Naive thymus-derived CD8-positive, alpha-beta T cell (primary cell): ENCODE results near the gene PCNX2. TPM values are rescaled to one million over a fixed set of nuclear protein-coding genes. Genes with fewer than 3 reads are reported as not detected.
"Not testable (repeated sequence)": the region's sequence is repeated elsewhere in the genome, so short reads cannot be mapped to it uniquely, and the experiment has no call there.

Source experiments
- ATAC-seq, 2 donors: fragments of 150-1000 bp; cut with Tn5 transposase in 1 of 2; sonication (Bioruptor Pico), chemical (Tn5 transposase) in 1 of 2; 1 replicate in 1 of 2; 2 replicates in 1 of 2; pipeline ENCODE4 v1.10.0; 2021; ENCODE audit warnings: mild to moderate bottlenecking in 2 of 2, moderate library complexity in 2 of 2
- POLR2A ChIA-PET: fragments of 350-600 bp; sonication (Branson Sonifier 250); formaldehyde crosslinking; loops from one replicate; lab custom pipeline; 2021; ENCODE audit warnings: antibody characterized with exemption; lab: Charles Lee
- DNase-seq, 10 donors: peaks; one replicate each; pipeline versions ENCODE4 v3.0.0 to v3.0.0-alpha.2; 2020 to 2022
- H3K27ac Mint-ChIP-seq, 10 donors: one replicate each; pipeline ENCODE4 v1.8.0; 2020 to 2022; ENCODE audit warnings: mild to moderate bottlenecking in 10 of 10, mixed read lengths in 10 of 10, moderate library complexity in 4 of 10, inconsistent platforms in 1 of 10
- H3K27me3 Mint-ChIP-seq, 5 donors: one replicate each; pipeline ENCODE4 v1.8.0; 2021 to 2022; ENCODE audit warnings: mixed read lengths in 5 of 5
- H3K36me3 Mint-ChIP-seq, 3 donors: one replicate each; pipeline ENCODE4 v1.8.0; 2020 to 2022; ENCODE audit warnings: mixed read lengths in 3 of 3, mild to moderate bottlenecking in 2 of 3, inconsistent platforms in 1 of 3
- H3K4me1 Mint-ChIP-seq, 4 donors: one replicate each; pipeline ENCODE4 v1.8.0; 2021 to 2022; ENCODE audit warnings: mixed read lengths in 4 of 4
- H3K4me3 Mint-ChIP-seq, 10 donors: one replicate each; pipeline ENCODE4 v1.8.0; 2020 to 2022; ENCODE audit warnings: mild to moderate bottlenecking in 10 of 10, mixed read lengths in 10 of 10, moderate library complexity in 6 of 10, inconsistent platforms in 1 of 10
- H3K9me3 Mint-ChIP-seq, 9 donors: one replicate each; pipeline ENCODE4 v1.8.0; 2020 to 2022; ENCODE audit warnings: mixed read lengths in 9 of 9, mild to moderate bottlenecking in 3 of 9, inconsistent platforms in 1 of 9, moderate library complexity in 1 of 9
- polyA plus RNA-seq, 3 donors: library from polyadenylated mRNA; unstranded; fragments of 300-500 nt; fragmentation: Illumina TruSeq; gene quantifications; one replicate each; pipeline ENCODE4 v1.2.3, GENCODE V29; 2021
- total RNA-seq, 8 experiments: library from RNA in 2 of 8; stranded (reverse) in 2 of 8; gene quantifications; one replicate each; pipeline ENCODE4 v1.2.3 and lab custom pipeline; 2021 to 2026

PCNX2 gene
- total and polyA plus RNA-seq, 5 experiments from 2014 or later: 2.2 to 54.8 (median 6.9) TPM

DNA sequence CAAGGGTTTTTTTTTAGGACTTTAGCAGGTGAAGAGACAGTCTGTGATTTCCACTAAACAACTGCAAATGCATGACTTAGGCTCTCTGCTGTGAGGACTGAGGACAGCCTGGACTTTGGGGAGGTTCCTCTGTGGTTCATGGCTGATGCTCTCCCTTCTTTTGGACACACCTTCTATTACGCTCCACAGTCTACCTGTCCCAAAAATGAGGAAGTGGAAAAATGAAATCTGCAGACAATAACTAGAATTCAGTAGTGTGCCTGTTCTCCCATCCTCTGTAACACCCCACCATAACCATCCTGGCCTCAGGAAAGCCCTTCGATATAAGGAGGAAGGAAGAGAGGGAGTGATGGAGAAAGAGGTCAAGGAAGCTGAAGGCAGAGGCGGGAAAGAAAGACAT, 276.4 kb downstream of the PCNX2 start:
- DNase-seq (no peak), ATAC-seq (no peak)
- POLR2A ChIA-PET: no interaction called here
- no peak overlapping the region for H3K4me3 Mint-ChIP-seq
- H3K9me3 Mint-ChIP-seq: no peaks in the 10 kb centered on the region
- H3K4me1 Mint-ChIP-seq: peaks cover 0 to 8% (median 0%) of the 10 kb centered on the region in 4 donors
- H3K27me3 Mint-ChIP-seq: no peaks in the 10 kb centered on the region
- H3K27ac Mint-ChIP-seq: no peak overlapping the region
- peaks cover 13 to 43% (median 39%) of the 10 kb centered on the region in 3 donors for H3K36me3 Mint-ChIP-seq

DNA sequence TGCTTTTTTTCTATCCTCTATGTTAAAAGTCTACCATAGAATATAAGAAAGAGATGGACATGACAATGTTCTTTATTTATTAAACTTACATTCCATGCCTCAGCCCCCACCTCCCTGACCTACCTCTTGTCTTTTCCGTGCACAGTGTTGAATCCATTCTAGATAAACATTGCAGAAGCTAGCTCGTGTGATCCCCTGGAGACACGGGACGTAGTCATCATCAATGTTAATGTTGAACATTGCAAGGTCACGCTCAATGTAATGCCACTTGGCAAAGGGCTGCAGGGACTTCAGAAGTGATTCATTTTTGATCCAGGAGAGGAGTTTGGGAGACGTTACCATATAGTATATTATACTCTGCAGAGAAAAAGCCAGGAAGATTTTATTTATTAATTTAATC, 278.7 kb downstream of the PCNX2 start:
- Mint-ChIP-seq H3K27ac (peak overlapping the region in 1 of 10 donors; percentile 23), H3K4me1 (peaks cover 0 to 4% (median 0%) of the 10 kb centered on the region in 4 donors), H3K9me3 (no peaks in the 10 kb centered on the region), H3K36me3 (peaks cover 18 to 61% (median 52%) of the 10 kb centered on the region in 3 donors), H3K4me3 (no peak overlapping the region), H3K27me3 (no peaks in the 10 kb centered on the region)
- DNase-seq (no peak), ATAC-seq (no peak)
- POLR2A ChIA-PET: no interaction called here

DNA sequence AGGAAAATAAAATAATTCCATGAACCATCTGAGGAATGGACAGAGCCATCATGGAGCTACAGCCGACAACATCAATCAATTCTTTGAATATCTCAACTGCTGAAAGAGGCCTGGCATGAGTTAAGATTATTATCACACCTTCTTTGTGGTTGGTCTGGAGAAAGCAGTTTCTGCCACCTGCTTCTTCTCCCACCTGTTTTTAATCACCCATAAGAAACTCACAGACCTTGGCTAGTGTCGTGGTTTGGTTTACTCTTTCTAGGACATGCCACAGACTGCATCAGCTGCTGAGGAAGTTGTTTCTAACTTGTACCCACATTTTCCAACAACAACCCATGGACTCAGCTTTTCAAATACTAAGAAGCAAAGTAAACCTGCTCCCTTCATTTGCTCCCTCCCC, 279.6 kb downstream of the PCNX2 start:
- H3K36me3 Mint-ChIP-seq: peaks cover 18 to 61% (median 54%) of the 10 kb centered on the region in 3 donors
- no peak overlapping the region for H3K27ac Mint-ChIP-seq
- peaks cover 0 to 4% (median 0%) of the 10 kb centered on the region in 4 donors for H3K4me1 Mint-ChIP-seq
- no peaks in the 10 kb centered on the region for H3K27me3 Mint-ChIP-seq
- POLR2A ChIA-PET: interaction anchor here (0.7 kb wide), 1 partner anchor 1249 kb away, joined by 3 read pairs; no protein-coding TSS in a partner anchor
- DNase-seq (no peak), ATAC-seq (no peak)
- no peaks in the 10 kb centered on the region for H3K9me3 Mint-ChIP-seq
- no peak overlapping the region for H3K4me3 Mint-ChIP-seq

DNA sequence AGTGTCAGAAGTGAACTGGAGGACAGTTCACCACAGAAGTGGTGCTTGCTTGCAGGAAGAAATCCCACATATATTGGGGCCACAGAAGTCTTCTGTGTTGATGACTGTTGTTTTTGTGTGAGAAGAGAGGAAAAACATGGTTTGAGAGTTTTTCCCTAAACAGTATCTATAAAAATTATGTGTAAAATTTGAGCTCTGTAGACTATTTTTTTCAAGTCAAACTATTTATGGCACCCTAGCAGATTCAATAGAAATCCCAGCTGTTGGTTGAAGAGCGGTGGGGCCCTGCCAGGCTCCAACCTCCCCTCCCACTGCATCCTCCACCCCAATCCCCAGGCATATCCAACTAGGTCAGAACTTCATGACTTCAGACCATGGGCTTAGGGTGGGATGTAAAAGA, 283.5 kb downstream of the PCNX2 start:
- peaks cover 5 to 53% (median 52%) of the 10 kb centered on the region in 3 donors for H3K36me3 Mint-ChIP-seq
- POLR2A ChIA-PET: no interaction called here
- DNase-seq (no peak), ATAC-seq (no peak)
- H3K9me3 Mint-ChIP-seq: no peaks in the 10 kb centered on the region
- no peaks in the 10 kb centered on the region for H3K27me3 Mint-ChIP-seq
- H3K4me3 Mint-ChIP-seq: no peak overlapping the region
- H3K27ac Mint-ChIP-seq: no peak overlapping the region
- H3K4me1 Mint-ChIP-seq: peaks cover 0 to 2% (median 0%) of the 10 kb centered on the region in 4 donors

DNA sequence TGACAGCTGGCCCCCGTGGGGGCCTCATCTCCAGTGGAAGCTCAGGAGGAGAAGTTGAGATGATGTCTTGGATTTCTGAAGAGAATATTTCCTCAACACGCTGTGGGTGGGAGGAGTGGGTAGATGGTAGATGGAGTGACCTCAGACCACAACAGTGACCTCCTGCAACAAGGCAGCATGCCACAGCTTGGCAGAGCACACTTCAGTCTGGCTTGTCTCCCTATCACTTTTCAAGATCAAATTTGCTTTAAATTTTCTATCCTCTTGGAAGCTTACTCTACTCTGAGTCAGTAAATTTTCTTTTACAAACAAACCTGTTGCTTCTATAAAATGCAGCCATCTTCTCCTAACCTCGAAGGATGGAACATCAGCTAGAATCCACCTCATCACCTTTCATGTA, 285.4 kb downstream of the PCNX2 start:
- DNase-seq: no peak
- no peaks in the 10 kb centered on the region for H3K9me3 Mint-ChIP-seq
- H3K36me3 Mint-ChIP-seq: peaks cover 5 to 55% (median 43%) of the 10 kb centered on the region in 3 donors
- H3K4me1 Mint-ChIP-seq: peaks cover 0 to 2% (median 0%) of the 10 kb centered on the region in 4 donors
- ATAC-seq: no peak
- H3K27ac Mint-ChIP-seq: no peak overlapping the region
- POLR2A ChIA-PET: no interaction called here
- H3K27me3 Mint-ChIP-seq: no peaks in the 10 kb centered on the region
- no peak overlapping the region for H3K4me3 Mint-ChIP-seq

DNA sequence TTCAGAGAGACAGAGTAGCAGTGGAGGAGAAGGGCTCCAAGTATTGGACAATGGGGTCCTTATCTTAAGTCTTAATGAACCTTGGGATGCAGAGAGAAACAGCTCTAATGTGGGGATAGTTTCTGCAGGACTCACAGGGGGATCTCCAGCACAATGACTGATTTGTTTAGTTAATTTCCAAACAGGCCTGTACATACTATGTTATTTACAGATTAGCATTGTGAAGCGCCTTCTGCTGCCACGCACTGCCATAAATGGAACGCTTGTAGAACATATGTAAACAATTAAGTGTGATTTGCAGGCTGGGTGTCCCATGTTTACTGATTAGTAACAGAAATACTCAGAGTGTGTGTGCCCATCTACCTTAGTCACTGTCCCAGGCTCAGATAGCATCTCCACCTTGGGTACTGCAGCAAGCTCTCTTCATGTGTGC, 289.0 kb downstream of the PCNX2 start:
- Mint-ChIP-seq H3K4me1 (peaks cover 0 to 2% (median 0%) of the 10 kb centered on the region in 4 donors), H3K4me3 (no peak overlapping the region)

DNA sequence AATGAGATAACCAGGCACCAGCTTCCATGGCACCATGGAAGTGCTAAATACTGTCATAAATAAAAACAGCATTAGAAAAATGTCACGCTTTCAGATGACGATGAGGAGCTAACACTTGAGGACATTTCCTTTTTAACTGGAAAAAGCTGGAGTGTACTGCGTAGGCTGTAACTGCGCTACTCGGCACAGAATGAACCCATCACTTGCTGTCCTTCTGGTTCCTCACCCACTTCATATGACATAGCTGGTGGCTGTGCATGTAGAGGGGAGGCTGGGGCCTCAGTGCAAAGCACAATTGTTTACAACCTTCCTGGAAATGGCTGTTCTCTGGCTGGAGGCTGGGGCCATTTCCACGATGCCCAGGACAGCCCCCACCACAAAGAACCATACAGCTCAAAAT, 289.4 kb downstream of the PCNX2 start:
- H3K4me1 Mint-ChIP-seq: peaks cover 0 to 2% (median 0%) of the 10 kb centered on the region in 4 donors
- H3K36me3 Mint-ChIP-seq: peaks cover 0 to 45% (median 32%) of the 10 kb centered on the region in 3 donors
- POLR2A ChIA-PET: no interaction called here
- no peak overlapping the region for H3K4me3 Mint-ChIP-seq
- ATAC-seq (no peak), DNase-seq (no peak)
- H3K27me3 Mint-ChIP-seq: no peaks in the 10 kb centered on the region
- peaks cover 0 to 4% (median 0%) of the 10 kb centered on the region in 9 donors for H3K9me3 Mint-ChIP-seq
- H3K27ac Mint-ChIP-seq: no peak overlapping the region

More for the DNA sequence above, 289.0 kb downstream of the PCNX2 start:
- Mint-ChIP-seq H3K36me3 (peaks cover 0 to 45% (median 32%) of the 10 kb centered on the region in 3 donors), H3K9me3 (peaks cover 0 to 4% (median 0%) of the 10 kb centered on the region in 9 donors), H3K27me3 (no peaks in the 10 kb centered on the region), H3K27ac (no peak overlapping the region)
- DNase-seq (no peak), ATAC-seq (no peak)
- POLR2A ChIA-PET: no interaction called here

DNA sequence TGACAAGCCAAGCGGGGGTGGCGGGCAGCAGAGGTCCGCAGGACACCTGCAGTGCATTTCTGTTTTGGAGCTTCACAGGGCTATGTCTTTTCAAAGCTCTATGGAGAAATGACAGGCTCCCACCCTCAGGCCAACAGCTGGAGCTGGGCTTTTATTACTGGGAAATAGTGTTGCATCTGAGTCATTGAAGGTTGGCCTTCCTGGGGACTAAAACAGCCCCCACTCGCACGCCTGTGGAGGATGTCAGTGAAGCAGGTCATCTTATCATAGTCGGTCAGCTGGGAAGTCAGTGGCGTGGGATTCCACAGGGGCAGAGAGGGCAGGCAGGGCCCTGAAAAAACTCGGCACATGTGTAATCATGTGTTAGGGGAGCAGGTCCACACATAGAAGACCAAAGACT, 289.8 kb downstream of the PCNX2 start:
- no peak for DNase-seq
- H3K27ac Mint-ChIP-seq: no peak overlapping the region
- peaks cover under 1 to 46% (median 32%) of the 10 kb centered on the region in 3 donors for H3K36me3 Mint-ChIP-seq
- no peaks in the 10 kb centered on the region for H3K27me3 Mint-ChIP-seq
- H3K4me3 Mint-ChIP-seq: no peak overlapping the region
- ATAC-seq: no peak
- POLR2A ChIA-PET: no interaction called here
- H3K4me1 Mint-ChIP-seq: peaks cover 0 to 2% (median 0%) of the 10 kb centered on the region in 4 donors
- H3K9me3 Mint-ChIP-seq: peaks cover 0 to 4% (median 0%) of the 10 kb centered on the region in 9 donors

DNA sequence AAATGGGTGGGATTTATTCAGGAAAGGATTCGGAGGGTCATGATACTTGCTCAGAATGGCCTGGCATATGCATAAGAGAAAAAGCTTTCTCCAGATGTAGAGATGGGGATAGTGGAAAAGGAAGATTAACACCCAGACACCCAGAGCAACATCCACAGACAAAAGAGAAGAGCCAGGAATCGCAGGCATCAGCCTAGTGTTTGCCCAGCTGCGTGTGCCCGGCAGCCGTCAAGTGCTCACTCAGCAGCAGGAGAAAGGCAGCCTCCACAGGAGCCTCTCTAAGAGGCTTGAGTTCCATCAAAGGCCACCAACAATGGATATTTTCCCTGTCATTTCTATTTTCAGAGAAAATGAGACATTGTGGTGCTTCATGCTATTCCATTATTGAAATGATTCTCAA, 290.4 kb downstream of the PCNX2 start:
- POLR2A ChIA-PET: no interaction called here
- Mint-ChIP-seq H3K27ac (peak overlapping the region in 1 of 10 donors; percentile 24), H3K4me1 (peaks cover 0 to 2% (median 0%) of the 10 kb centered on the region in 4 donors), H3K36me3 (peaks cover 5 to 51% (median 36%) of the 10 kb centered on the region in 3 donors), H3K9me3 (peaks cover 0 to 4% (median 0%) of the 10 kb centered on the region in 9 donors), H3K27me3 (no peaks in the 10 kb centered on the region), H3K4me3 (no peak overlapping the region)
- DNase-seq: no peak
- ATAC-seq: no peak

DNA sequence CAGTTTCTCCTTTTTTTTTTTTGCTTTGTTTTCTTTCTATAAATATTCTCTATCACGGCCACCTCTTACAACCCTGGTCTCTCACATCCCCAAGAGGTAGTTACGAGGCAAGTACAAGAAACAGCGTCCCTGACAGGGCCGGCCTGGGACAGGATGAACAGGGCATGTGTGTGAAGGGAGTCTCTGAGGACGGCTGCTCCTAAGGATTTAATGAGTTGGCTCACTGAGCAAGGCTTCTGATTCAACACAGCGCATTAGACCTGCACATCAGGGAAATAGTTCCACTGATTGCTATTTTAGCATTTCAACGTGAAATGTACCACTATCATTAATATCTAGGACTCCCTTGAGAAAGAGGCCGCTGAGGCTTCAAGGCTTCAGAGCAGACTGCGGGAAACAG, 291.1 kb downstream of the PCNX2 start:
- H3K36me3 Mint-ChIP-seq: peaks cover 5 to 56% (median 43%) of the 10 kb centered on the region in 3 donors
- no peak for ATAC-seq
- H3K4me1 Mint-ChIP-seq: peaks cover 0 to 2% (median 0%) of the 10 kb centered on the region in 4 donors
- no peak overlapping the region for H3K4me3 Mint-ChIP-seq
- H3K9me3 Mint-ChIP-seq: peaks cover 0 to 4% (median 0%) of the 10 kb centered on the region in 9 donors
- POLR2A ChIA-PET: no interaction called here
- H3K27me3 Mint-ChIP-seq: no peaks in the 10 kb centered on the region
- peak overlapping the region in 1 of 10 donors; percentile 48 for H3K27ac Mint-ChIP-seq
- no peak for DNase-seq

DNA sequence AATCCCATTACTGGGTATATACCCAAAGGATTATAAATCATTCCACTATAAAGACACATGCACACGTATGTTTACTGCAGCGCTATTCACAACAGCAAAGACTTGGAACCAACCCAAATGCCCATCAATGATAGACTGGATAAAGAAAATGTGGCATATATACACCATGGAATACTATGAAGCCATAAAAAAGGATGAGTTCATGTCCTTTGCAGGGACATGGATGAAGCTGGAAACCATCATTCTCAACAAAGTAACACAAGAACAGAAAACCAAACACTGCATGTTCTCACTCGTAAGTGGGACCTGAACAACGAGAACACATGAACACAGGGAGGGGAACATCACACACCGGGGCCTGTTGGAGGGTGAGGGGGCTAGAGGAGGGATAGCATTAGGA, 291.9 kb downstream of the PCNX2 start:
- H3K36me3 Mint-ChIP-seq: peaks cover 7 to 60% (median 51%) of the 10 kb centered on the region in 3 donors
- H3K4me1 Mint-ChIP-seq, POLR2A ChIA-PET, H3K4me3 Mint-ChIP-seq, H3K27me3 Mint-ChIP-seq, DNase-seq, H3K9me3 Mint-ChIP-seq, H3K27ac Mint-ChIP-seq, ATAC-seq: not testable (repeated sequence)

DNA sequence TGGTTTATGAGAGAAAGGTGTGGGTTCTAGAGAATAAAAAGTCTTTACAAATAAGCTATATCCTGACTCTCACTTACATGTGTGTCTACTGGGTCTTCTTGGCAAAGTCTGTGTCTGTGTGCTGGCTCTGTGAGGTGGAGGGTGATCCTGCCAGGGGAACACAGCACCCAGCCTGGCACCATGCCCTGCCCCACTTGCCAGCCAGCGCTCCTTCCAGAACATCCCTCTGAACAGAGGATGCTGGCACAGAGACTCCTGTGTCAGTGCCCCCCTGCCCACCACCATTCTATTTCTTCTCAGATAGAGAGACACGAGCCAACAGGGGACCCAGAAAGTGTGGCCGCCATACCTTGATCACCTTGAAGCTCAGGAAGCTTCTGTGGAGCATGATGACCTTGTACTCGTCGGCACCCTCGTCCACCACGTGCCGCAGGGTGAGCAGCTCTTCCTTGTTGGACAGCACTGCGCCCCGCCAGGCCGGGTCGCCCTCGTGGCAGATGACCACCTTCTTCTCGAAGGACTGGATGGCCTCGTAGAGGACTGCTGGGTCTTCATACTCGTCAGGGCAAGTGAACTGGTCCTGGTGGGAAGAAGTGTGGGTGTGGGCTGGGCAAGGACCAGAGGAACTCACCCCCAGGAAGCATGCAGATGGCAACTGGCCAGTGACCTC, 295.4 kb downstream of the PCNX2 start:
- Mint-ChIP-seq H3K27me3 (no peaks in the 10 kb centered on the region), H3K4me1 (peaks cover 0 to 2% (median 0%) of the 10 kb centered on the region in 4 donors), H3K36me3 (peaks cover 30 to 79% (median 71%) of the 10 kb centered on the region in 3 donors), H3K4me3 (no peak overlapping the region), H3K9me3 (peaks cover 0 to 6% (median 0%) of the 10 kb centered on the region in 9 donors), H3K27ac (no peak overlapping the region)
- ATAC-seq (no peak), DNase-seq (no peak)
- POLR2A ChIA-PET: no interaction called here

DNA sequence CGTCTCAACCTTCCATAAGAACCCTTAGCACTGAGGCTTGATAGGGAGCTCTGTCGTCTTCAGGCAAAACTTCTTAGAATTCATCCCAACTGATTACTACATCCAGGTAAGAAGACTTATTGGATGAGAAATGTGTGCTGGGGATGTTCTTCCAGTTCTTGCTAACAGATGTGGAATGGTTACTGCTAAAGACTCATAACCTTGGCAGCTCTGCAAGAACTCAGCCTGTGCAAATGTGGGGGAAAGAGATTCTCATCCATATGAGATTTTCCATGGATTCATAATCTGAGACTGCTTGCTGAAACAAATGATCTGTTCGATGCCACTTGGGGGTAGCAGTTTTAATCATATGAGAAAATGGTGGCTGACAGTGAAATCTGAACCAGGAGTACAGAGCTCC, 296.9 kb downstream of the PCNX2 start:
- no peaks in the 10 kb centered on the region for H3K27me3 Mint-ChIP-seq
- peaks cover 0 to 2% (median 0%) of the 10 kb centered on the region in 4 donors for H3K4me1 Mint-ChIP-seq
- POLR2A ChIA-PET: no interaction called here
- H3K27ac Mint-ChIP-seq: no peak overlapping the region
- no peak overlapping the region for H3K4me3 Mint-ChIP-seq
- peaks cover 3 to 16% (median 12%) of the 10 kb centered on the region in 9 donors for H3K9me3 Mint-ChIP-seq
- ATAC-seq (no peak), DNase-seq (no peak)
- H3K36me3 Mint-ChIP-seq: peaks cover 45 to 85% (median 74%) of the 10 kb centered on the region in 3 donors
